ENCODE results near the gene SPDYE5. TPM values are rescaled to one million over a fixed set of nuclear protein-coding genes. Genes with fewer than 3 reads are reported as not detected.
"Not testable (repeated sequence)": the region's sequence is repeated elsewhere in the genome, so short reads cannot be mapped to it uniquely, and the experiment has no call there.

Gene SPDYE5
- total and polyA plus RNA-seq, 2 of the 4 experiments (the other 2 are of a cell fraction): not detected

GRCh38 chr7:75518842-75519241 lies 26.7 kb downstream of the SPDYE5 start:
- H3K4me3 ChIP-seq (ENCODE audit: insufficient read depth, low read depth, low read length); H4K8ac ChIP-seq (ENCODE audit: low read depth in 2 of 2, low read length in 2 of 2); H3K27me3 ChIP-seq (ENCODE audit: control insufficient read depth, insufficient read depth, low read length); H3K23ac ChIP-seq (ENCODE audit: low read depth, low read length); H3K9me1 ChIP-seq (ENCODE audit: insufficient read depth, low read length); H3K27ac ChIP-seq (ENCODE audit: insufficient read depth, low read length); H4K91ac ChIP-seq (ENCODE audit: insufficient read depth, low read depth, low read length); in situ Hi-C loops (cut with MboI; ENCODE audit: low sequenced_read_pairs); BruUV-seq (replicated peaks); H3K14ac ChIP-seq (replicated peaks; ENCODE audit: low read depth, low read length); H3K4me2 ChIP-seq (ENCODE audit: low read depth, low read length); H2BK120ac ChIP-seq (ENCODE audit: low read depth, low read length); CTCF ChIA-PET; dilution Hi-C loops (cut with HindIII; ENCODE audit: low sequenced_read_pairs, unreplicated experiment); H3K9ac ChIP-seq (ENCODE audit: low read depth, low read length); H2BK20ac ChIP-seq (ENCODE audit: low read depth, low read length); H3K4ac ChIP-seq (ENCODE audit: low read depth, low read length); H2BK15ac ChIP-seq (ENCODE audit: low read depth, low read length); POLR2A ChIA-PET (ENCODE audit: unreplicated experiment); H4K20me1 ChIP-seq (ENCODE audit: insufficient read depth, low read length); H2AK9ac ChIP-seq (replicated peaks; ENCODE audit: low read depth, low read length, poor library complexity); H2AFZ ChIP-seq (replicated peaks; ENCODE audit: low read length, poor library complexity); intact Hi-C loops (cut with micrococcal nuclease); H3K56ac ChIP-seq (ENCODE audit: extremely low read depth, insufficient read depth, low read length); H2AK5ac ChIP-seq (ENCODE audit: low read depth, low read length); H2BK5ac ChIP-seq (ENCODE audit: low read depth, low read length, poor library complexity, severe bottlenecking); H3K18ac ChIP-seq (ENCODE audit: low read depth, low read length); H3K4me1 ChIP-seq (ENCODE audit: control insufficient read depth, insufficient read depth, low read length); H3K9me3 ChIP-seq (ENCODE audit: control insufficient read depth, insufficient read depth, low read length); H4K5ac ChIP-seq (ENCODE audit: low read depth, low read length); ATAC-seq (ENCODE audit: low read depth); DNase-seq: not testable (repeated sequence)
- no CpG with 5 or more reads among the region's 2 CpGs for WGBS, 2 experiments (ENCODE audit: extremely low coverage in 2 of 2, insufficient read length in 1 of 2)
- H3K79me1 ChIP-seq (ENCODE audit: low read depth in 1 of 2, low read length in 2 of 2): peaks cover 0 to 16% of the 10 kb centered on the region in 2 experiments
- peaks cover 10% of the 10 kb centered on the region for H3K36me3 ChIP-seq (ENCODE audit: control insufficient read depth, insufficient read depth, low read length)

- H2BK15ac ChIP-seq (ENCODE audit: low read depth, low read length); intact Hi-C loops (cut with micrococcal nuclease); H3K27me3 ChIP-seq (ENCODE audit: control insufficient read depth, insufficient read depth, low read length); H2BK120ac ChIP-seq (ENCODE audit: low read depth, low read length); H3K9me3 ChIP-seq (ENCODE audit: control insufficient read depth, insufficient read depth, low read length); DNase-seq; H2AK9ac ChIP-seq (replicated peaks; ENCODE audit: low read depth, low read length, poor library complexity); H3K18ac ChIP-seq (ENCODE audit: low read depth, low read length); H2AK5ac ChIP-seq (ENCODE audit: low read depth, low read length); H3K14ac ChIP-seq (replicated peaks; ENCODE audit: low read depth, low read length); H2BK20ac ChIP-seq (ENCODE audit: low read depth, low read length); H2BK5ac ChIP-seq (ENCODE audit: low read depth, low read length, poor library complexity, severe bottlenecking); ATAC-seq (ENCODE audit: low read depth); H3K4me2 ChIP-seq (ENCODE audit: low read depth, low read length); POLR2A ChIA-PET (ENCODE audit: unreplicated experiment); H4K91ac ChIP-seq (ENCODE audit: insufficient read depth, low read depth, low read length); H3K4me3 ChIP-seq (ENCODE audit: insufficient read depth, low read depth, low read length); H4K8ac ChIP-seq (ENCODE audit: low read depth in 2 of 2, low read length in 2 of 2); H3K27ac ChIP-seq (ENCODE audit: insufficient read depth, low read length); in situ Hi-C loops (cut with MboI; ENCODE audit: low sequenced_read_pairs); CTCF ChIA-PET; H4K5ac ChIP-seq (ENCODE audit: low read depth, low read length); BruUV-seq (replicated peaks); H2AFZ ChIP-seq (replicated peaks; ENCODE audit: low read length, poor library complexity); H3K9ac ChIP-seq (ENCODE audit: low read depth, low read length); dilution Hi-C loops (cut with HindIII; ENCODE audit: low sequenced_read_pairs, unreplicated experiment); H3K9me1 ChIP-seq (ENCODE audit: insufficient read depth, low read length); H3K4me1 ChIP-seq (ENCODE audit: control insufficient read depth, insufficient read depth, low read length); H3K4ac ChIP-seq (ENCODE audit: low read depth, low read length); H3K23ac ChIP-seq (ENCODE audit: low read depth, low read length); H3K56ac ChIP-seq (ENCODE audit: extremely low read depth, insufficient read depth, low read length): not testable (repeated sequence)
- Histone ChIP-seq H3K79me1 (ENCODE audit: low read depth in 1 of 2, low read length in 2 of 2) (peaks cover 0 to 35% of the 10 kb centered on the region in 2 experiments), H3K36me3 (ENCODE audit: control insufficient read depth, insufficient read depth, low read length) (peaks cover 19% of the 10 kb centered on the region), H4K20me1 (ENCODE audit: insufficient read depth, low read length) (peaks cover 20% of the 10 kb centered on the region)
Observed at GRCh38 chr7:75521727-75522126, 29.6 kb downstream of the SPDYE5 start.
